Bronchial epithelial cell (primary cell): ENCODE results near the gene TPP1. TPM values are rescaled to one million over a fixed set of nuclear protein-coding genes. Genes with fewer than 3 reads are reported as not detected.

ENCODE experiments used
- DNase-seq: peaks from one replicate; pipeline ENCODE4 v3.0.0-alpha.2; 2010; ENCODE audit warnings: low read depth
- FAIRE-seq: peaks from 2 replicates; lab custom pipeline; 2011; peaks lifted over from hg19 to GRCh38; lab: Jason Lieb, UNC
- H3K27me3 ChIP-seq: 2 replicates; pipeline ENCODE4 v1.5.1; 2011; ENCODE audit warnings: low read length; ENCODE audit not compliant: control insufficient read depth, insufficient read depth
- H3K36me3 ChIP-seq: 2 replicates; pipeline ENCODE4 v1.5.1; 2011; ENCODE audit warnings: low read length; ENCODE audit not compliant: control insufficient read depth, insufficient read depth
- H3K4me3 ChIP-seq: 2 replicates; pipeline ENCODE4 v1.5.1; 2011; ENCODE audit warnings: mild to moderate bottlenecking, low read depth, low read length, control low read depth
- CTCF ChIP-seq: IDR thresholded peaks from 2 replicates; pipeline ENCODE4 v1.5.1; 2011; ENCODE audit warnings: mild to moderate bottlenecking, moderate library complexity, low read length, control low read depth, inconsistent platforms; ENCODE audit not compliant: insufficient read depth, severe bottlenecking
- total RNA-seq: library from RNA; depleted of rRNA; stranded (reverse); fragments of >200 nt; gene quantifications from 2 replicates; pipeline ENCODE4 v1.2.1, GENCODE V29; 2014

TPP1 gene
- total RNA-seq, 1 donor from 2014 or later: 40.8 TPM

GRCh38 chr11:6599881-6600390 is 19.3 kb downstream of the TPP1 start:
- no peak for TF ChIP-seq CTCF
- DNase-seq: no peak
- H3K4me3 ChIP-seq: no peak overlapping the region
- no peak for FAIRE-seq
- H3K36me3 ChIP-seq: peaks cover 20% of the 10 kb centered on the region
- H3K27me3 ChIP-seq: no peaks in the 10 kb centered on the region

- no peak for TF ChIP-seq CTCF
- FAIRE-seq: no peak
- peaks cover 20% of the 10 kb centered on the region for H3K36me3 ChIP-seq
- H3K27me3 ChIP-seq: no peaks in the 10 kb centered on the region
- H3K4me3 ChIP-seq: no peak overlapping the region
- DNase-seq: no peak
These were observed 19.8 kb downstream of the TPP1 start for GRCh38 chr11:6599449-6599848.

GRCh38 chr11:6598555-6598954 is 20.7 kb downstream of the TPP1 start:
- DNase-seq: peak; percentile 21
- Histone ChIP-seq H3K27me3 (no peaks in the 10 kb centered on the region), H3K36me3 (peaks cover 20% of the 10 kb centered on the region), H3K4me3 (no peak overlapping the region)
- no peak for TF ChIP-seq CTCF
- FAIRE-seq: no peak

- Histone ChIP-seq H3K36me3 (peaks cover 23% of the 10 kb centered on the region), H3K4me3 (no peak overlapping the region), H3K27me3 (no peaks in the 10 kb centered on the region)
- FAIRE-seq: no peak
- no peak for TF ChIP-seq CTCF
- DNase-seq: no peak
These were observed 22.9 kb downstream of the TPP1 start for GRCh38 chr11:6596239-6596877.

GRCh38 chr11:6594142-6594768 is 25.0 kb downstream of the TPP1 start:
- FAIRE-seq: no peak
- H3K36me3 ChIP-seq: peaks cover 5% of the 10 kb centered on the region
- TF ChIP-seq CTCF: no peak
- DNase-seq: no peak
- H3K4me3 ChIP-seq: no peak overlapping the region
- H3K27me3 ChIP-seq: no peaks in the 10 kb centered on the region
